DND-41 (cell line): ENCODE measurements around the gene ANXA2.

Source experiments
- ATAC-seq: fragments of 200-7000 bp; cut with Tn5 transposase; 3 replicates; pipeline ENCODE4 v1.9.1; 2021; ENCODE audit warnings: low read depth; ENCODE audit not compliant: insufficient read depth
- DNase-seq: peaks from one replicate; pipeline ENCODE4 v3.0.0-alpha.2; 2020
- H2AFZ ChIP-seq: 2 replicates; pipeline ENCODE4 v1.6.0; 2012; ENCODE audit warnings: low read depth, low read length
- H3K27ac ChIP-seq: 2 replicates; pipeline ENCODE4 v1.5.1; 2012; ENCODE audit warnings: low read length, inconsistent platforms
- H3K27me3 ChIP-seq: fragments of 200-600 bp; sonication (generic); 2 replicates; pipeline ENCODE4 v1.6.0; 2012; ENCODE audit warnings: low read length, mild to moderate bottlenecking, inconsistent platforms; ENCODE audit not compliant: insufficient read depth, poor library complexity
- H3K36me3 ChIP-seq: 2 replicates; pipeline ENCODE4 v1.5.1; 2012; ENCODE audit warnings: low read length, inconsistent platforms; ENCODE audit not compliant: insufficient read depth
- H3K4me1 ChIP-seq: 2 replicates; pipeline ENCODE4 v1.5.1; 2012; ENCODE audit warnings: mild to moderate bottlenecking, low read length; ENCODE audit not compliant: insufficient read depth
- H3K4me2 ChIP-seq: 2 replicates; pipeline ENCODE4 v1.6.0; 2012; ENCODE audit warnings: mild to moderate bottlenecking, moderate library complexity, low read length, inconsistent platforms; ENCODE audit not compliant: insufficient read depth
- H3K4me3 ChIP-seq, 2 experiments: fragments of 200-600 bp in 1 of 2; shearing (Covaris generic) in 1 of 2; 2 replicates each; pipeline ENCODE4 v1.5.1; 2012 to 2016; ENCODE audit warnings: inconsistent platforms in 2 of 2, low read length in 2 of 2, mild to moderate bottlenecking in 2 of 2, low read depth in 1 of 2, moderate library complexity in 1 of 2
- H3K79me2 ChIP-seq: 2 replicates; pipeline ENCODE4 v1.6.0; 2012; ENCODE audit warnings: low read length, inconsistent platforms; ENCODE audit not compliant: insufficient read depth
- H3K9ac ChIP-seq: 2 replicates; pipeline ENCODE4 v1.6.0; 2012; ENCODE audit warnings: low read depth, mild to moderate bottlenecking, inconsistent platforms, low read length, moderate library complexity
- H3K9me3 ChIP-seq: 2 replicates; pipeline ENCODE4 v1.5.1; 2012; ENCODE audit warnings: low read length, moderate library complexity, mild to moderate bottlenecking, inconsistent platforms; ENCODE audit not compliant: insufficient read depth, severe bottlenecking
- H4K20me1 ChIP-seq: 2 replicates; pipeline ENCODE4 v1.6.0; 2012; ENCODE audit warnings: low read length; ENCODE audit not compliant: insufficient read depth
- EZH2 ChIP-seq: IDR thresholded peaks from 3 replicates; pipeline ENCODE4 v1.6.1; 2012; ENCODE audit warnings: borderline replicate concordance, low read depth, mild to moderate bottlenecking, moderate library complexity, low read length, inconsistent platforms; ENCODE audit not compliant: severe bottlenecking
- TF ChIP-seq, protein P1 (sequence below): IDR thresholded peaks from 2 replicates; pipeline ENCODE4 v1.5.1; 2012; ENCODE audit warnings: borderline replicate concordance, low read length, moderate library complexity, mild to moderate bottlenecking; ENCODE audit not compliant: poor library complexity, severe bottlenecking; ENCODE audit errors: extremely low read depth

ANXA2 gene

DNA sequence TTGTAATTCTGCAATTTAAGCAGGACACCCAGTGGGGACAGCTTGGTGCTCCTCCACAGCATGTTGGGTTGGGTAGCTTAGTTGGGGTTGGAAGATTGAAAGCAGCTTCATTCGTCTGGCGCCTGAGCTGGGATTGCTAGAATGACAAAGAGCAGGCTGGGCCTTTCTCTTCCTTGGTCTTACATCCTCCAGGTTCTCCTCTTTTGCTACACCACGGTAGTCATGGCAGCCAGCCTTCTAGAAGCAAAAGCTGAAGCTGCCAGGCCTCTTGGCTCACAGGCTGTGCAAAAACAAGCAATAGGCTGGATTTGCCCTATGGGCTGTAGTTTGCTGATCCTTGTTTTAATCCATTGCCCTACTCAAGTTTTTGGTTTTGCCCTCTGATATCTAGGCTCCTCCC is 3.2 kb upstream of the ANXA2 start:
- Histone ChIP-seq H3K79me2 (no peaks in the 10 kb centered on the region), H3K4me1 (peaks cover 17% of the 10 kb centered on the region), H3K4me2 (no peak overlapping the region), H3K9ac (no peak overlapping the region), H2AFZ (no peak overlapping the region), H3K36me3 (no peaks in the 10 kb centered on the region), H4K20me1 (no peaks in the 10 kb centered on the region), H3K27ac (no peak overlapping the region), H3K4me3 (no peak overlapping the region), H3K9me3 (no peaks in the 10 kb centered on the region), H3K27me3 (peaks cover 23% of the 10 kb centered on the region)
- ATAC-seq (no peak), DNase-seq (no peak)
- no peak for TF ChIP-seq EZH2
- TF ChIP-seq, protein P1, sequence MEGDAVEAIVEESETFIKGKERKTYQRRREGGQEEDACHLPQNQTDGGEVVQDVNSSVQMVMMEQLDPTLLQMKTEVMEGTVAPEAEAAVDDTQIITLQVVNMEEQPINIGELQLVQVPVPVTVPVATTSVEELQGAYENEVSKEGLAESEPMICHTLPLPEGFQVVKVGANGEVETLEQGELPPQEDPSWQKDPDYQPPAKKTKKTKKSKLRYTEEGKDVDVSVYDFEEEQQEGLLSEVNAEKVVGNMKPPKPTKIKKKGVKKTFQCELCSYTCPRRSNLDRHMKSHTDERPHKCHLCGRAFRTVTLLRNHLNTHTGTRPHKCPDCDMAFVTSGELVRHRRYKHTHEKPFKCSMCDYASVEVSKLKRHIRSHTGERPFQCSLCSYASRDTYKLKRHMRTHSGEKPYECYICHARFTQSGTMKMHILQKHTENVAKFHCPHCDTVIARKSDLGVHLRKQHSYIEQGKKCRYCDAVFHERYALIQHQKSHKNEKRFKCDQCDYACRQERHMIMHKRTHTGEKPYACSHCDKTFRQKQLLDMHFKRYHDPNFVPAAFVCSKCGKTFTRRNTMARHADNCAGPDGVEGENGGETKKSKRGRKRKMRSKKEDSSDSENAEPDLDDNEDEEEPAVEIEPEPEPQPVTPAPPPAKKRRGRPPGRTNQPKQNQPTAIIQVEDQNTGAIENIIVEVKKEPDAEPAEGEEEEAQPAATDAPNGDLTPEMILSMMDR: no peak

- Histone ChIP-seq H3K4me2 (no peak overlapping the region), H3K27ac (no peak overlapping the region), H3K9me3 (no peaks in the 10 kb centered on the region), H4K20me1 (no peaks in the 10 kb centered on the region), H3K4me1 (peaks cover 17% of the 10 kb centered on the region), H3K27me3 (peaks cover 23% of the 10 kb centered on the region), H3K36me3 (no peaks in the 10 kb centered on the region), H3K79me2 (no peaks in the 10 kb centered on the region), H2AFZ (no peak overlapping the region), H3K4me3 (no peak overlapping the region), H3K9ac (no peak overlapping the region)
- ATAC-seq (no peak), DNase-seq (no peak)
- TF ChIP-seq, protein P1: no peak
- TF ChIP-seq EZH2: no peak
Measured at GRCh38 chr15:60399931-60400330, 2.1 kb upstream of the ANXA2 start.

- H3K4me3 ChIP-seq: no peak overlapping the region
- H3K27ac ChIP-seq: no peak overlapping the region
- no peaks in the 10 kb centered on the region for H3K36me3 ChIP-seq
- no peak overlapping the region for H3K4me2 ChIP-seq
- DNase-seq: no peak
- no peaks in the 10 kb centered on the region for H4K20me1 ChIP-seq
- no peak for TF ChIP-seq EZH2
- TF ChIP-seq, protein P1: no peak
- H2AFZ ChIP-seq: no peak overlapping the region
- H3K79me2 ChIP-seq: no peaks in the 10 kb centered on the region
- H3K4me1 ChIP-seq: peaks cover 17% of the 10 kb centered on the region
- H3K9me3 ChIP-seq: no peaks in the 10 kb centered on the region
- no peak overlapping the region for H3K9ac ChIP-seq
- ATAC-seq: no peak
- peaks cover 23% of the 10 kb centered on the region for H3K27me3 ChIP-seq
Measured at GRCh38 chr15:60399246-60399915, 1.6 kb upstream of the ANXA2 start.
